ENCODE results near the gene TIPIN. TPM values are rescaled to one million over a fixed set of nuclear protein-coding genes. Genes with fewer than 3 reads are reported as not detected.

TIPIN gene
- total RNA-seq, 1 experiment from 2014 or later = 12.9 TPM

DNA sequence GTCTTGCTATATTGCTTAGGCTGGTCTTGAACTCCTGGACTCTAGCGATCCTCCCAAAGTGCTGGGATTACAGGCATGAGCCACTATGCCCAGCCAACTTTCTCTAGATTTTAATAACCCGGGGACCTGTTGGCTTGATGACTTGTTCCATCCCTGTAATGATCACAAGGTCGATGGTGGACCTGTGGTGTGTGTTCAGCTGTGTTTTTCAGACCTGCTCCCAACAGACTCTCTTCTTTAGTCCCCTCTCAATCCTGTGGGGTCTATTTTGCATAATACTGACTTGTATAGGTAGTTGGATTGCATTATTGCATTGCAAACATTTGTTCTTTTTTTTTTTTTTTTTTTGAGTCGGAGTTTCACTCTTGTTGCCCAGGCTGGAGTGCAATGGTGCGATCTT is 32.1 kb upstream of the TIPIN start:
- H3K36me3 ChIP-seq (ENCODE audit: low read depth) = peaks cover 3% of the 10 kb centered on the region; the same call in 1 of the 2 replicates
- H3F3A ChIP-seq (ENCODE audit: insufficient read depth, low read depth) = peaks cover 10% of the 10 kb centered on the region; the same call in 1 of the 2 replicates
- H4K20me1 ChIP-seq (ENCODE audit: insufficient read depth) = no peaks in the 10 kb centered on the region
- H3K79me2 ChIP-seq (ENCODE audit: low read depth) = peaks cover 65% of the 10 kb centered on the region
- ChIA-PET POLR2A (ENCODE audit: unreplicated experiment) (interaction anchor here (0.6 kb wide), 1 partner anchor 84 kb away, joined by 3 read pairs; no protein-coding TSS in a partner anchor), CTCF (interaction anchor here (0.5 to 2.6 kb wide), 2 partner anchors 109 to 512 kb away, joined by 3 to 13 read pairs; partner anchors contain the start of gene SNAPC5)
- intact Hi-C loops (cut with micrococcal nuclease; ENCODE audit: unreplicated experiment) = no loop called here
- H3K4me1 ChIP-seq (replicated peaks; ENCODE audit: insufficient read depth) = peaks cover 19% of the 10 kb centered on the region
- no peak overlapping the region for H3K27ac ChIP-seq
- no TSS peak for BruUV-seq (replicated peaks)
- H3K27me3 ChIP-seq (ENCODE audit: insufficient read depth, low read depth) = no peaks in the 10 kb centered on the region
- H3K4me3 ChIP-seq = peak overlapping the region; percentile 62; the same call in 1 of the 2 replicates
- H2AFZ ChIP-seq = no peak overlapping the region
- DNase-seq = no peak
- peak overlapping the region; percentile 85 for H3K4me2 ChIP-seq
- H3K9me2 ChIP-seq (ENCODE audit: insufficient read depth) = no peaks in the 10 kb centered on the region
- H3K9me3 ChIP-seq (ENCODE audit: insufficient read depth, low read depth) = no peaks in the 10 kb centered on the region
- no peak for TF ChIP-seq EZH2 (IDR thresholded peaks at IDR 0.05; ENCODE audit: low read depth)
- TF ChIP-seq, protein P1, sequence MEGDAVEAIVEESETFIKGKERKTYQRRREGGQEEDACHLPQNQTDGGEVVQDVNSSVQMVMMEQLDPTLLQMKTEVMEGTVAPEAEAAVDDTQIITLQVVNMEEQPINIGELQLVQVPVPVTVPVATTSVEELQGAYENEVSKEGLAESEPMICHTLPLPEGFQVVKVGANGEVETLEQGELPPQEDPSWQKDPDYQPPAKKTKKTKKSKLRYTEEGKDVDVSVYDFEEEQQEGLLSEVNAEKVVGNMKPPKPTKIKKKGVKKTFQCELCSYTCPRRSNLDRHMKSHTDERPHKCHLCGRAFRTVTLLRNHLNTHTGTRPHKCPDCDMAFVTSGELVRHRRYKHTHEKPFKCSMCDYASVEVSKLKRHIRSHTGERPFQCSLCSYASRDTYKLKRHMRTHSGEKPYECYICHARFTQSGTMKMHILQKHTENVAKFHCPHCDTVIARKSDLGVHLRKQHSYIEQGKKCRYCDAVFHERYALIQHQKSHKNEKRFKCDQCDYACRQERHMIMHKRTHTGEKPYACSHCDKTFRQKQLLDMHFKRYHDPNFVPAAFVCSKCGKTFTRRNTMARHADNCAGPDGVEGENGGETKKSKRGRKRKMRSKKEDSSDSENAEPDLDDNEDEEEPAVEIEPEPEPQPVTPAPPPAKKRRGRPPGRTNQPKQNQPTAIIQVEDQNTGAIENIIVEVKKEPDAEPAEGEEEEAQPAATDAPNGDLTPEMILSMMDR (conservative IDR thresholded peaks at IDR 0.05) = no peak

DNA sequence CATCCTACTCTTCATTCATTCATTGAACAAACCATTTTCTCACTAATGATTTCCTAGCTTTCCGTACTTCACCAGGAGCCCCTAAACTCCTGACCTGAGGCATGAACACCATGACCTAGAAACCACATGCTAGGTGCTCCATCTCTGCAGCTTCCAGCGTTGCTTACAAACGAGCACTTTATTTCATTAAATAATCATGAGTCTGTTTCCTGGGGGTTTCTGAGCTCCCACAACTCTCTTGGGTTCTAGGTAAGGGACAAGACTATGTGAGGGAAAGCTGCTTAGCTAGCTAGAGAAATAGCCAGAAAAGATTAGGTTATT is 31.5 kb upstream of the TIPIN start:
- no TSS peak for BruUV-seq (replicated peaks)
- no peaks in the 10 kb centered on the region for H3K27me3 ChIP-seq (ENCODE audit: insufficient read depth, low read depth)
- peak overlapping the region; percentile 62 for H3K4me3 ChIP-seq
- no peaks in the 10 kb centered on the region for H3K9me3 ChIP-seq (ENCODE audit: insufficient read depth, low read depth)
- H3K79me2 ChIP-seq (ENCODE audit: low read depth) = peaks cover 59% of the 10 kb centered on the region
- ChIA-PET POLR2A (ENCODE audit: unreplicated experiment) (no interaction called here), CTCF (interaction anchor here (0.5 to 2.6 kb wide), 3 partner anchors 71 to 513 kb away, joined by 3 to 13 read pairs (median 7); partner anchors contain the start of gene SNAPC5)
- H4K20me1 ChIP-seq (ENCODE audit: insufficient read depth) = no peaks in the 10 kb centered on the region
- peak overlapping the region; percentile 55 for H3K27ac ChIP-seq
- DNase-seq = no peak
- H2AFZ ChIP-seq = peak overlapping the region; percentile 78; the same call in 1 of the 2 replicates
- H3K4me2 ChIP-seq = peak overlapping the region; percentile 85
- H3K4me1 ChIP-seq (replicated peaks; ENCODE audit: insufficient read depth) = peaks cover 19% of the 10 kb centered on the region
- peaks cover 3% of the 10 kb centered on the region; the same call in 1 of the 2 replicates for H3K36me3 ChIP-seq (ENCODE audit: low read depth)
- no peaks in the 10 kb centered on the region for H3K9me2 ChIP-seq (ENCODE audit: insufficient read depth)
- no peak for TF ChIP-seq EZH2 (IDR thresholded peaks at IDR 0.05; ENCODE audit: low read depth)
- TF ChIP-seq, protein P1 (conservative IDR thresholded peaks at IDR 0.05) = no peak
- peaks cover 10% of the 10 kb centered on the region; the same call in 1 of the 2 replicates for H3F3A ChIP-seq (ENCODE audit: insufficient read depth, low read depth)
- intact Hi-C loops (cut with micrococcal nuclease; ENCODE audit: unreplicated experiment) = no loop called here

DNA sequence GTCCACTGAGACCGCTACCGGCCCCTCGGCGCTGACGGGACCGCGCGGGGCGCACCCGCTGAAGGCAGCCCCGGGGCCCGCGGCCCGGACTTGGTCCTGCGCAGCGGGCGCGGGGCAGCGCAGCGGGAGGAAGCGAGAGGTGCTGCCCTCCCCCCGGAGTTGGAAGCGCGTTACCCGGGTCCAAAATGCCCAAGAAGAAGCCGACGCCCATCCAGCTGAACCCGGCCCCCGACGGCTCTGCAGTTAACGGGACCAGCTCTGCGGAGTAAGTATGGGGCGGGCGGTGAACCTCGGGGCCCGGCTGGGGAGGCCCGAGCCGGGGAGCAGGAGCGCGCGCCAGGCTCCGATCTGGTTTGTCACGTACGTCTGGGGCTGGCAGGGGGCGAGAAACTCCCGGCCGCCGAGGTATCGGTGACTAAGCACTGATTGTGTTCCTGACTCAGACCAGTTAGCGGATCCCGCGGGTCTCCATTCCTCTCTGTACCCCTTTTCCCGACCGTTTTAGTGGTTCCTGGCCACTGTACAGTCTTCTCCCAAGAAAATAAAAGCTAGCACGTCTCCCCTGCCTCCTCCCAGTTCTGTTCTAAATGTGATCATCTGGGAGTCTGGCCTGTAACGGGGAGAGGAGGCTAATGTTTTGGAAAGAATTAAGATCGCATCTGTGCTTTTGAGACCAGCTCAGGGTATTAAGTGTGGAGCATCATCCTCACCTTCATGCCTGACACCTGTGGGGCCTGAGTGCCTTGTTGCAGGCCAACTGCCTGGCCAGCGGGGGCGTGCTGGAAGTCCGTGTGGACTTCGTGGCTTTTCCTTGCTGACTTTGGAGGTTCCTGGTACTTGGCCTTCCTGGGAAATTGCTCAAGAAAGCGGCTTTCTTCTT is 30.9 kb upstream of the TIPIN start:
- peak overlapping the region; percentile 78 for H2AFZ ChIP-seq
- peaks cover 19% of the 10 kb centered on the region for H3K4me1 ChIP-seq (replicated peaks; ENCODE audit: insufficient read depth)
- no peaks in the 10 kb centered on the region for H3K9me2 ChIP-seq (ENCODE audit: insufficient read depth)
- ChIA-PET POLR2A (ENCODE audit: unreplicated experiment) (interaction anchor here (0.6 kb wide), 2 partner anchors 28 to 85 kb away, joined by 3 to 20 read pairs; no protein-coding TSS in a partner anchor), CTCF (interaction anchor here (0.5 to 2.6 kb wide), 6 partner anchors 18 to 518 kb away, joined by 3 to 13 read pairs (median 6); partner anchors contain the start of genes RAB11A and SNAPC5)
- no peaks in the 10 kb centered on the region for H3K27me3 ChIP-seq (ENCODE audit: insufficient read depth, low read depth)
- peaks cover 53% of the 10 kb centered on the region for H3K79me2 ChIP-seq (ENCODE audit: low read depth)
- peak overlapping the region; percentile 85 for H3K4me2 ChIP-seq
- TF ChIP-seq EZH2 (IDR thresholded peaks at IDR 0.05; ENCODE audit: low read depth) = no peak
- TF ChIP-seq, protein P1 (conservative IDR thresholded peaks at IDR 0.05) = no peak; the same call in 1 of the 2 replicates
- H3K4me3 ChIP-seq = peak overlapping the region; percentile 62
- intact Hi-C loops (cut with micrococcal nuclease; ENCODE audit: unreplicated experiment) = no loop called here
- peaks cover 10% of the 10 kb centered on the region; the same call in 1 of the 2 replicates for H3F3A ChIP-seq (ENCODE audit: insufficient read depth, low read depth)
- DNase-seq = peak; percentile 40 to 42
- H4K20me1 ChIP-seq (ENCODE audit: insufficient read depth) = no peaks in the 10 kb centered on the region
- no peaks in the 10 kb centered on the region for H3K9me3 ChIP-seq (ENCODE audit: insufficient read depth, low read depth)
- TSS peak; percentile 42 for BruUV-seq (replicated peaks)
- H3K27ac ChIP-seq = peak overlapping the region; percentile 55
- peaks cover 3% of the 10 kb centered on the region; the same call in 1 of the 2 replicates for H3K36me3 ChIP-seq (ENCODE audit: low read depth)
